DMS 273 (cell line): ENCODE data around the gene AGRP.
"Not testable (repeated sequence)": the region's sequence is repeated elsewhere in the genome, so short reads cannot be mapped to it uniquely, and the experiment has no call there.

Source experiments
- DNase-seq: peaks from one replicate; lab custom pipeline; 2025; ENCODE audit not compliant: unreplicated experiment; lab: John Stamatoyannopoulos, UW

The AGRP gene

GRCh38 chr16:67504031-67505021 is 21.0 kb upstream of the AGRP start:
- DNase-seq, result no peak

GRCh38 chr16:67499106-67499505 is 15.8 kb upstream of the AGRP start:
- DNase-seq, result no peak

GRCh38 chr16:67490335-67491096 is 7.2 kb upstream of the AGRP start:
- DNase-seq, result no peak

- no peak for DNase-seq
Measured at GRCh38 chr16:67489401-67490083, 6.2 kb upstream of the AGRP start.

- not testable (repeated sequence) for DNase-seq
Measured at GRCh38 chr16:67487561-67487960, 4.2 kb upstream of the AGRP start.

GRCh38 chr16:67486805-67487204 is 3.5 kb upstream of the AGRP start:
- no peak for DNase-seq

- no peak for DNase-seq
Measured at GRCh38 chr16:67483731-67484525, 581 bp upstream of the AGRP start.

- no peak for DNase-seq
Measured at GRCh38 chr16:67482233-67482924, 968 bp downstream of the AGRP start.

- DNase-seq, result peak; percentile 67
Measured at GRCh38 chr16:67481561-67482232, 1.6 kb downstream of the AGRP start.

GRCh38 chr16:67480833-67481560 is 2.4 kb downstream of the AGRP start, which contains the start of gene ATP6V0D1:
Gene ATP6V0D1 (minus strand): TSS chr16:67481157. CDS start chr16:67481086, 71 bp downstream.
- peak; percentile 99 for DNase-seq

- DNase-seq, result no peak
Measured at GRCh38 chr16:67477960-67478554, 5.3 kb downstream of the AGRP start.

- DNase-seq, result no peak
Measured at GRCh38 chr16:67474551-67475455, 8.5 kb downstream of the AGRP start.

- no peak for DNase-seq
Measured at GRCh38 chr16:67471758-67472384, 11.5 kb downstream of the AGRP start.

GRCh38 chr16:67470359-67470758 is 13.0 kb downstream of the AGRP start:
- DNase-seq, result peak; percentile 71

GRCh38 chr16:67468731-67469130 is 14.6 kb downstream of the AGRP start:
- DNase-seq, result no peak

GRCh38 chr16:67466581-67466980 is 16.8 kb downstream of the AGRP start:
- DNase-seq, result no peak

- no peak for DNase-seq
Measured at GRCh38 chr16:67464565-67464964, 18.8 kb downstream of the AGRP start.
